Endodermal cell (in vitro differentiated cells): ENCODE results near the gene NUDT22. TPM values are rescaled to one million over a fixed set of nuclear protein-coding genes. Genes with fewer than 3 reads are reported as not detected.
A peak's percentile ranks its signal among the peaks of the same experiment; 100 is the strongest.

Source experiments
- DNase-seq: peaks from one replicate; pipeline ENCODE4 v3.0.0-alpha.2; 2017
- H3K27ac ChIP-seq: 2 replicates; pipeline ENCODE4 v1.5.1; 2013; ENCODE audit warnings: mild to moderate bottlenecking, low read depth, low read length, moderate library complexity
- H3K27me3 ChIP-seq: 2 replicates; pipeline ENCODE4 v1.6.1; 2013; ENCODE audit warnings: mild to moderate bottlenecking, low read length, moderate library complexity; ENCODE audit not compliant: insufficient read depth, control insufficient read depth, poor library complexity, severe bottlenecking
- H3K36me3 ChIP-seq: 2 replicates; pipeline ENCODE4 v1.7.0; 2013; ENCODE audit warnings: mild to moderate bottlenecking, low read length, moderate library complexity; ENCODE audit not compliant: control insufficient read depth, insufficient read depth
- H3K4me1 ChIP-seq: one replicate; pipeline ENCODE4 v1.7.0; 2013; ENCODE audit warnings: low read length; ENCODE audit not compliant: control insufficient read depth, insufficient read depth
- H3K4me3 ChIP-seq: 2 replicates; pipeline ENCODE4 v1.5.1; 2013; ENCODE audit warnings: mild to moderate bottlenecking, low read length, moderate library complexity
- H3K9ac ChIP-seq: 2 replicates; pipeline ENCODE4 v1.6.1; 2013; ENCODE audit warnings: mild to moderate bottlenecking, low read length, moderate library complexity; ENCODE audit not compliant: poor library complexity, severe bottlenecking; ENCODE audit errors: extremely low read depth
- H3K9me3 ChIP-seq: 2 replicates; pipeline ENCODE4 v1.6.1; 2013; ENCODE audit warnings: mild to moderate bottlenecking, low read length, moderate library complexity; ENCODE audit not compliant: control insufficient read depth
- H3K27ac Mint-ChIP-seq: 2 replicates; pipeline ENCODE4 v1.8.0; 2020; ENCODE audit warnings: mixed read lengths
- H3K27me3 Mint-ChIP-seq: 2 replicates; pipeline ENCODE4 v1.8.0; 2021; ENCODE audit warnings: mild to moderate bottlenecking, mixed read lengths; ENCODE audit not compliant: insufficient read depth
- H3K36me3 Mint-ChIP-seq: 2 replicates; pipeline ENCODE4 v1.8.0; 2020; ENCODE audit warnings: low read depth, mixed read lengths
- H3K4me1 Mint-ChIP-seq: 2 replicates; pipeline ENCODE4 v1.8.0; 2020; ENCODE audit warnings: mixed read lengths
- H3K4me3 Mint-ChIP-seq: 2 replicates; pipeline ENCODE4 v1.8.0; 2020; ENCODE audit warnings: mild to moderate bottlenecking, moderate library complexity, mixed read lengths
- H3K9me3 Mint-ChIP-seq: 2 replicates; pipeline ENCODE4 v1.8.0; 2020; ENCODE audit warnings: mild to moderate bottlenecking, mixed read lengths
- CTCF ChIP-seq: fragments of 200-600 bp; sonication (generic); conservative IDR thresholded peaks from 2 replicates; pipeline ENCODE4 v1.5.0; 2021; ENCODE audit warnings: antibody characterized with exemption, mild to moderate bottlenecking
- WGBS, 2 experiments: methylation state at CpG; one replicate each; pipeline versions ENCODE4 v1.1.5 to v1.1.7; 2013; ENCODE audit warnings: missing lambda C conversion rate in 2 of 2, mixed read lengths in 1 of 2; ENCODE audit not compliant: insufficient coverage in 1 of 2, insufficient read length in 1 of 2; 5-methylcytosine and 5-hydroxymethylcytosine counted together
- total RNA-seq, 2 donors: library from RNA; stranded (reverse); fragmentation: NEBNext Ultra II Directional in 1 of 2; extraction: Animal tissue kit (Norgen Biotek cat#: 25700) in 1 of 2; gene quantifications; 2 replicates in 1 of 2; 3 replicates in 1 of 2; pipeline ENCODE4 v1.2.1, GENCODE V29; 2021

NUDT22 gene
- total RNA-seq, 2 donors from 2014 or later = 54.4 to 55.9 TPM

GRCh38 chr11:64206457-64207255 is 19.4 kb upstream of the NUDT22 start, which contains the start of gene FERMT3:
Gene FERMT3 (plus strand): TSS chr11:64206721. CDS start chr11:64207365, 644 bp downstream.
- DNase-seq = no peak
- Histone ChIP-seq H3K4me1 (peaks cover 3% of the 10 kb centered on the region), H3K36me3 (peaks cover 53% of the 10 kb centered on the region), H3K9me3 (no peaks in the 10 kb centered on the region), H3K9ac (no peak within 1 kb of the TSS), H3K4me3 (no peak within 1 kb of the TSS), H3K27me3 (no peaks in the 10 kb centered on the region), H3K27ac (no peak within 1 kb of the TSS)
- H3K27ac Mint-ChIP-seq = peak within 1 kb of the TSS; percentile 30
- H3K9me3 Mint-ChIP-seq = no peaks in the 10 kb centered on the region
- no peaks in the 10 kb centered on the region for H3K4me1 Mint-ChIP-seq
- no peak for TF ChIP-seq CTCF
- 93 to 95% methylated on average over 16 to 27 of the region's 27 CpGs for WGBS, 2 experiments
- no peaks in the 10 kb centered on the region for H3K27me3 Mint-ChIP-seq
- peaks cover 43% of the 10 kb centered on the region for H3K36me3 Mint-ChIP-seq
- H3K4me3 Mint-ChIP-seq = no peak within 1 kb of the TSS

DNA sequence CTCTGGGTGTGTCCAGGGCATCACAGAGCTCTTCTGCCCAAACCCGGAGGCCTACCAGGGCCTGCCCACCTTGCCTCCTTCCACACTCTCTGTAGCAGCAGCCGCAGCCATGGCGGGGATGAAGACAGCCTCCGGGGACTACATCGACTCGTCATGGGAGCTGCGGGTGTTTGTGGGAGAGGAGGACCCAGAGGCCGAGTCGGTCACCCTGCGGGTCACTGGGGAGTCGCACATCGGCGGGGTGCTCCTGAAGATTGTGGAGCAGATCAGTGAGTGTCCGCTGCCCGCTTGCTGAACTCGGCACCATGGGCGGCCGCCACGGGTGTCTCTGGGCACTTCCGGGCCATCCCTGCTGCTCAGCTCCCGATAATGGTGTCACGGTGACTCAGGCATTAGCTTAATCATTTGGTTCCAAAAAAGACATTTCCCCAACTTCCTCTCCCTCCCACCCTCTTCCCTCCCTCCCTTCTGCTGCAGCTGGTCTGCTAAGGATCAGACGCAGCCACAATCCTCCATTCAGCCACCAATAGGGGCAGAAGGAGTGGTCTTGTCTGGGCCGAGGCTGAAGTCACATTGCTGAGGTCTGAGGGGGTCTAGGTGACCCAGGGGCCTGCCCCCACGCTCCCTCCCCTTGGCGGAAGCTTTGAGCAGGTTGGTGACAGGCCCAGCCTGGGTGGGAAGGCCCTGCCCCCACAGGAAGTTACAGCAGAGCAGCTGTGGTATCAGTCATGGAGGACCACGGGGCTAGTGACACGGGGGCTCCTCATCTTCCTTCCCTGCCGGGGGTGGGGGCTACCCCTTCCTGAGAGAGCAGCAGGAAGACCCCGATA is 18.6 kb upstream of the NUDT22 start:
- Histone ChIP-seq H3K4me1 (peaks cover 3% of the 10 kb centered on the region), H3K36me3 (peaks cover 51% of the 10 kb centered on the region), H3K9me3 (no peaks in the 10 kb centered on the region), H3K4me3 (no peak overlapping the region), H3K27ac (peak overlapping the region; percentile 44), H3K9ac (no peak overlapping the region), H3K27me3 (no peaks in the 10 kb centered on the region)
- Mint-ChIP-seq H3K27me3 (no peaks in the 10 kb centered on the region), H3K9me3 (no peaks in the 10 kb centered on the region), H3K36me3 (peaks cover 41% of the 10 kb centered on the region), H3K27ac (peak overlapping the region; percentile 30), H3K4me3 (no peak overlapping the region), H3K4me1 (no peaks in the 10 kb centered on the region)
- TF ChIP-seq CTCF = no peak
- 87 to 92% methylated on average over 16 to 30 of the region's 30 CpGs for WGBS, 2 experiments
- DNase-seq = no peak

DNA sequence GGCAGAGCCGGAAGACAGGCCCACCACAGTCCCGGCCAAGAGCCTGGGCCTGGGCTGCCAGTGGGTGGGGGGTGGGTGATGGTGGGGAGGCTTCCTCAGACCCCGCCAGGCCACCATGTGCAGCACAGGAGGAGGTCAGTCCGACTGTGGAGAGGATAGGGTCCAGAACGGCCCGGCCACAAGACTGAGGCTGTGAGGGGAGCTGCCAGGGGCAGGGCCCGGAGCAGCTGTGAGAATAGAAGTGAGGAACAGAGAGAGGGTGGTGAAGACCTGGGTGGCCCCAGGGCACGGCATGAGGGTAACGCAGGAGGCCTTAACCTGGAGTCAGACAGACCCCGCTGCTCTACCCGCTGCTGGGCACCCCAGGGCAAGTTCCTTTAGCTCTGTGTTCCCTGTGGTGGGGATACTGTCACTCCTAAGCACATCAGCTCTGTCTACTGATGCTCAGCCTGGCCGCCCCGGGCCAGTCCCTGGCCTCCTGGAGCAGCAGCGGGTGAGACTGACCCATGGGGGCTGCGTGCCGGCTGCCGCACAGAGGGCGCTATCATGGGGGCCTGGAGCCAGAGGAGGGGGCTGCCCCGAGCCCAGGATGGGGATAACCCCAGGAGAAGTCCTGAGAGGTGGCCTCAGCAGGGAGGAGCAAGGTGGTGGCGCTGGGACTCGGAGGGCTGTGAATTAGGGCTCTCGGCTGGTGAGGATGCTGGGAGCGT is 17.8 kb upstream of the NUDT22 start:
- no peaks in the 10 kb centered on the region for H3K9me3 ChIP-seq
- H3K36me3 ChIP-seq = peaks cover 43% of the 10 kb centered on the region
- H3K4me3 Mint-ChIP-seq = no peak overlapping the region
- H3K9ac ChIP-seq = no peak overlapping the region
- WGBS, 2 experiments = 92 to 95% methylated on average over 6 to 23 of the region's 23 CpGs
- peaks cover 36% of the 10 kb centered on the region for H3K36me3 Mint-ChIP-seq
- peak overlapping the region; percentile 26 for H3K27ac Mint-ChIP-seq
- H3K4me1 ChIP-seq = peaks cover 3% of the 10 kb centered on the region
- peak overlapping the region; percentile 44 for H3K27ac ChIP-seq
- H3K4me3 ChIP-seq = no peak overlapping the region
- H3K4me1 Mint-ChIP-seq = no peaks in the 10 kb centered on the region
- no peaks in the 10 kb centered on the region for H3K27me3 Mint-ChIP-seq
- no peak for TF ChIP-seq CTCF
- DNase-seq = no peak
- no peaks in the 10 kb centered on the region for H3K27me3 ChIP-seq
- H3K9me3 Mint-ChIP-seq = no peaks in the 10 kb centered on the region
